Common myeloid progenitor, CD34-positive (primary cell): ENCODE data around the gene LPAR5.
"Not testable (repeated sequence)": the region's sequence is repeated elsewhere in the genome, so short reads cannot be mapped to it uniquely, and the experiment has no call there.

ENCODE experiments used
- CTCF ChIA-PET: fragments of 350-600 bp; sonication (Branson Sonifier 250); formaldehyde crosslinking; loops from one replicate; lab custom pipeline; 2021; ENCODE audit warnings: antibody characterized with exemption; lab: Charles Lee
- POLR2A ChIA-PET: fragments of 350-600 bp; sonication (Branson Sonifier 250); formaldehyde crosslinking; loops from one replicate; lab custom pipeline; 2021; ENCODE audit warnings: antibody characterized with exemption; lab: Charles Lee
- DNase-seq, 3 donors: peaks; one replicate each; pipeline versions ENCODE4 v3.0.0 to v3.0.0-alpha.2; 2013
- H3K27ac ChIP-seq, 2 experiments: 1 replicate in 1 of 2; 2 replicates in 1 of 2; pipeline ENCODE4 v1.7.0; 2013; ENCODE audit warnings: inconsistent platforms in 2 of 2, low read length in 2 of 2, mild to moderate bottlenecking in 2 of 2, low read depth in 1 of 2, moderate library complexity in 1 of 2; ENCODE audit not compliant: severe bottlenecking in 2 of 2, insufficient read depth in 1 of 2, poor library complexity in 1 of 2
- H3K27me3 ChIP-seq, 5 experiments: replicated peaks in 2 of 5; 1 replicate in 3 of 5; 2 replicates in 2 of 5; pipeline versions ENCODE4 v1.6.1 to v1.7.0; 2013; ENCODE audit warnings: low read length in 4 of 5, mild to moderate bottlenecking in 2 of 5, moderate library complexity in 2 of 5, inconsistent platforms in 1 of 5; ENCODE audit not compliant: insufficient read depth in 5 of 5, control insufficient read depth in 4 of 5
- H3K36me3 ChIP-seq, 4 experiments: 1 replicate in 2 of 4; 2 replicates in 2 of 4; pipeline versions ENCODE4 v1.6.1 to v1.7.0; 2013; ENCODE audit warnings: low read length in 3 of 4, control low read depth in 1 of 4, mild to moderate bottlenecking in 1 of 4; ENCODE audit not compliant: control insufficient read depth in 4 of 4, insufficient read depth in 4 of 4
- H3K4me1 ChIP-seq, 4 experiments: 1 replicate in 3 of 4; 2 replicates in 1 of 4; pipeline versions ENCODE4 v1.6.1 to v1.7.1; 2013; ENCODE audit warnings: low read length in 3 of 4, mild to moderate bottlenecking in 3 of 4, control low read depth in 1 of 4, inconsistent platforms in 1 of 4, moderate library complexity in 1 of 4; ENCODE audit not compliant: control insufficient read depth in 4 of 4, insufficient read depth in 4 of 4; ENCODE audit errors: control extremely low read depth in 1 of 4
- H3K4me3 ChIP-seq, 7 experiments: 1 replicate in 4 of 7; 2 replicates in 3 of 7; pipeline versions ENCODE4 v1.5.1 to v1.7.0; 2013; ENCODE audit warnings: mild to moderate bottlenecking in 7 of 7, low read length in 6 of 7, moderate library complexity in 6 of 7, inconsistent platforms in 2 of 7, low read depth in 2 of 7, control low read depth in 1 of 7; ENCODE audit not compliant: insufficient read depth in 4 of 7, control insufficient read depth in 1 of 7; ENCODE audit errors: extremely low read depth in 1 of 7
- H3K9me3 ChIP-seq, 5 experiments: 1 replicate in 4 of 5; 2 replicates in 1 of 5; pipeline versions ENCODE4 v1.6.1 to v1.7.1; 2013; ENCODE audit warnings: low read length in 4 of 5, mild to moderate bottlenecking in 2 of 5, inconsistent platforms in 1 of 5, low read depth in 1 of 5, moderate library complexity in 1 of 5; ENCODE audit not compliant: control insufficient read depth in 4 of 5, insufficient read depth in 2 of 5; ENCODE audit errors: control extremely low read depth in 1 of 5
- WGBS: methylation state at CpG from one replicate; pipeline ENCODE4 v1.1.5; 2013; ENCODE audit not compliant: insufficient coverage; 5-methylcytosine and 5-hydroxymethylcytosine counted together

The LPAR5 gene

DNA sequence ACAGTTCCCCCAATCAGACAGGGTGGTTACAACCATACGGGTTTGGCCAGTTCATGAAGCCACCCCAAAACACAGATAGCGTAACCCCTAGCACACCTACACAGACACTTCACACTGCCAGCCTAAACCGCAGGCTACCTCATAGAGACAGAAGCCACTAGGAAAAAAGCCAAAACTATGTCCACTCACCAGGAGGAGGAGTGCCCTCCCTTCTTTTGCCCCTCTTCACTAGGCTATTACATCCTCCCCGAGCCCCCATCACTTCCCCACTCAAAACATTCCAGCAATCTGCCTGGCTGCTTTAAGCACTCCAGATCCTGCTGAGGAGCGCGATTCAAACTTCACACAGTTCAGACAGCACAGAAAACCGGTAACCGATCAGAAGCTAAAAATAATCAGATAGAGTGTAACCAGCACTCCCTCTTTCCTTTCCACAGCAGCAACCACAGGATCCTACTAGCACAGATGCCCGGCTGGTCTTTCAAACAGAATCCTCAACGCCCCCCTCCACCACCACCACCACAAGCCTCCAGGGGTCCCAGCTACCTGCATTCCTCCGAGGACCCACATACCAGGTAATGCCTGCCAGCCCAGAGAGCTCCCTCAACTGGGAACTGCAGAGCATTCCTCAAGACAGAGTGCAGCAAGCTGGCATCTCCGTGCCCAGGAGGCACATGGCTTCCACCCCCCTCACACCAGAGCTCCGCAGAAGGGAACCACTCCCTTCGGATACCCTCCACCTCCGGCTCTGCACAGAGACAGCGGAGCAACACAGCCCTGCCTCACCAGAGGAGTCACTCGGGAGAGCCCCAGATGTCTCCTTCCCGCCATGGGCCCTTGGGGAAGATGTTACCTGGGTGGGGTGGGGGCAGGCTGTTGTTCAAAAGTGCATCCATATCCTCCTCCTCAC lies 30.1 kb downstream of the LPAR5 start:
- Histone ChIP-seq H3K4me3 (peak overlapping the region; percentile 69 to 96 (median 82)), H3K27me3 (no peaks in the 10 kb centered on the region), H3K9me3 (no peaks in the 10 kb centered on the region), H3K36me3 (peaks cover 16 to 47% (median 22%) of the 10 kb centered on the region in 4 experiments), H3K27ac (peak overlapping the region; percentile 29 to 83), H3K4me1 (peaks cover 24 to 64% (median 54%) of the 10 kb centered on the region in 4 experiments)
- WGBS = 5% methylated on average over 12 of the region's 18 CpGs
- ChIA-PET CTCF (interaction anchor here (0.8 to 2.8 kb wide), 8 partner anchors 14 to 87 kb away, joined by 3 to 11 read pairs (median 4); partner anchors contain the start of gene NOP2), POLR2A (interaction anchor here (0.5 to 2.0 kb wide), 4 partner anchors 10 to 131 kb away, joined by 3 to 6 read pairs (median 4); partner anchors contain the start of gene NOP2)
- peak in 1 of 3 donors; percentile 27 for DNase-seq

DNA sequence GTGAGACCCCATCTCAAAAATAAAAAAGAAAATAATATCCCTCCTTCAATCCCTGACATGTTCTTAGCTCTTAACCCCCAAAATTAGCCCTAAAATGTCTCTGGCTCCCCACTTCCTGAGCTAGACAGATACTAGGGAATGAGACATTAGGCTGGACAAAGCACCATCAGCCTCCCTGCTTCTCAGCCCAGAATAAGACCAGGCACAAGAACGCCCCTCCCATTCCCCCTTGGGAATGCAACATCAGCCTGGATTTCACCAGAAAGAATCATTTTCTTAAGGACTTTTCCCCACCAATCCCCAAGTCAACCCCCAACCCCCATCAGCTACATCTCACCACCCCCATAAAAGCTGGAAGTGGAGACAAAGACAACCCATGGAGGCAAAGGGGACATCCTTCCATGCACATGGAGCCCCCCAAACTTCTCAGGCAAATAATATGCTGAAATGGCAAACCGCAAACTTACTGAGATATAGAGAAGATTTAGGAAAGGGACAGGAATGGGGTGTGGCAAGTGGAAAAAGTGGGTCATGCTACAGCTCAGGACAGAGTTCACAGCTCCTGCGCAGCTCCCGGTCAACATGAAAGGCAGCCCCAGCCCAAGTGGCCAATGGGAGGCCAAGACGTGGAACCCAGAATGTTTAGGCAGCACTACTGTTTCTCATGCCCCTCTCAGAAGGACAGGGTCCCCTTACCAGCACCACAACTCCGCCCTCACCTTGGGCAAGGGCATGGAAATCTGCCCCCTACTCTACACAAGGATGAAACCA lies 31.3 kb downstream of the LPAR5 start:
- H3K4me3 ChIP-seq = peak overlapping the region in 6 of 7 experiments; percentile 69 to 96 (median 81)

DNA sequence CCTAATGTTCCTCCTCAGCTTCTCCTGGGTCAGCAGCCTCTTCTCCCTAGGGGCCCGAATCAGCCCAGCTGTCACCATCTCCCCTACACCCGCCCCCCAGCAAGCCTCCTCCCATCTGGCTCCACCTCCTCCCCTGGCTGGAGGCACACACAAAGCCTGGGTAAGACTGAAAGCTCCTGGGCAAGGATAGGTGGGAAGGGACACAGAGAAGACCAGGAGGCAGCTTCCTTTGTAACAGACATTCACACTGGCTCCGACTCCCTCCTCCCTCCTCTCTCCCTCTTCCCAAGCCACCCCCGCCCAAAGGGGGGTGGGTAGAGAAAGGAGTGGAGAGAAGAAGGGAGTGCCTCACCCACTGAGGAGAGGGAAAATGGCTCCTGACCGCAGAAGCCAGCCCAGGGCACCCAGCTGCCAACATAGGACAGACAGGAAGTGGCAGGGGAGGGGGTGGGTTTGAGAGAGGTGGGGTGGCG lies 32.6 kb downstream of the LPAR5 start:
- ChIA-PET POLR2A (interaction anchor here (0.5 to 1.6 kb wide), 4 partner anchors 9 to 68 kb away, joined by 3 to 5 read pairs (median 4); partner anchors contain the start of gene NOP2), CTCF (interaction anchor here (0.6 to 2.1 kb wide), 15 partner anchors 8 to 245 kb away, joined by 3 to 5 read pairs (median 4); no protein-coding TSS in a partner anchor)
- Histone ChIP-seq H3K4me3 (peak overlapping the region in 5 of 7 experiments; percentile 32 to 90 (median 49)), H3K4me1 (peaks cover 24 to 54% (median 49%) of the 10 kb centered on the region in 4 experiments), H3K27me3 (no peaks in the 10 kb centered on the region), H3K36me3 (peaks cover 29 to 69% (median 40%) of the 10 kb centered on the region in 4 experiments), H3K27ac (peak overlapping the region; percentile 47 to 68), H3K9me3 (no peaks in the 10 kb centered on the region)
- DNase-seq = peak in 1 of 3 donors; percentile 48
- 0% methylated on average over 1 of the region's 6 CpGs for WGBS

More for the DNA sequence above, 31.3 kb downstream of the LPAR5 start:
- peaks cover 24 to 61% (median 52%) of the 10 kb centered on the region in 4 experiments for H3K4me1 ChIP-seq
- no peaks in the 10 kb centered on the region for H3K27me3 ChIP-seq
- ChIA-PET CTCF (interaction anchor here (0.8 to 2.8 kb wide), 13 partner anchors 10 to 80 kb away, joined by 3 to 11 read pairs (median 5); partner anchors contain the start of gene NOP2), POLR2A (interaction anchor here (0.7 to 2.0 kb wide), 3 partner anchors 9 to 37 kb away, joined by 3 to 4 read pairs (median 4); partner anchors contain the start of gene NOP2)
- H3K27ac ChIP-seq = peak overlapping the region; percentile 1 to 83
- no peak for DNase-seq
- WGBS = 96% methylated on average over 4 of the region's 6 CpGs
- H3K36me3 ChIP-seq = peaks cover 23 to 59% (median 32%) of the 10 kb centered on the region in 4 experiments
- no peaks in the 10 kb centered on the region for H3K9me3 ChIP-seq

DNA sequence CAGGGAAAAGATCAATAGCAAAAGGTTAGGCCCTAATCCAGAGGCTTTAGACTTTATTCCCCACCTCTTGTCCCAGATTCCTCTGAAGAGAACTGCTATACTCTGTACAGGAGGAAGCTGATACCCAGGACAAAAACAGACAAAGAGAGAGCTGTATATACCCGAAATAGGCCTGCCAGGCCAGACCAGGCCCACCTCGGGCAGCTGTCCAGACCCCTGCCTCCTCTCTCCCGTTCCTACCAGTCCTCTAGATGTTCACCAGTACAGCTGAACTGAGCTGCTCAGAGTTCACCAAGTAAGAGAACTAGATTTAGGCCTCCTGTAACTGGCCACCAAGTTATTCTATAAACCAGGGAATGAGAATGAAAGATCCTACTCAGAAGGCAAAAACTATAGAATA lies 33.2 kb downstream of the LPAR5 start:
- Histone ChIP-seq H3K36me3 (peaks cover 34 to 75% (median 45%) of the 10 kb centered on the region in 4 experiments), H3K4me1 (peaks cover 24 to 48% (median 43%) of the 10 kb centered on the region in 4 experiments), H3K27me3 (no peaks in the 10 kb centered on the region), H3K27ac (peak overlapping the region; percentile 36 to 68), H3K4me3 (peak overlapping the region in 5 of 7 experiments; percentile 32 to 90 (median 49)), H3K9me3 (no peaks in the 10 kb centered on the region)
- 70% methylated on average over 3 of the region's 3 CpGs for WGBS
- ChIA-PET CTCF (interaction anchor here (0.6 to 2.1 kb wide), 12 partner anchors 9 to 246 kb away, joined by 3 to 5 read pairs (median 4); no protein-coding TSS in a partner anchor), POLR2A (interaction anchor here (0.8 to 1.6 kb wide), 2 partner anchors 34 to 68 kb away, joined by 3 to 5 read pairs; partner anchors contain the start of gene NOP2)
- DNase-seq = no peak

DNA sequence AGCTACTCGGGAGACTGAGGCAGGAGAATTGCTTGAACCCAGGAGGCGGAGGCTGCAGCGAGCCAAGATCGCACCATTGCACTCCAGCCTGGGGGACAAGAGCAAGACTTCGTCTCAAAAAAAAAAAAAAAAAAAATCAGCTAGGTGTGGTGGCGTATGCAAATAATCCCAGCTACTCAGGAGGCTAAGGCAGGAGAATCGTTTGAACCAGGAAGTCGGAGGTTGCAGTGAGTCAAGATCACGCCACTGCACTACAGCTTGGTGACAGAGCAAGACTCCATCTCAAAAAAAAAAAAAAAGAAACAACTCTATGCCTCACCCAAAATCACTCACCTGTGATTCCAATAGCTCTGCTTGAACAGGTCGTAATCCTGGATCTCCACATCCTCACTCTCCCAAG lies 40.1 kb downstream of the LPAR5 start:
- not testable (repeated sequence) for DNase-seq, H3K9me3 ChIP-seq, H3K4me1 ChIP-seq, H3K27me3 ChIP-seq, H3K4me3 ChIP-seq, H3K27ac ChIP-seq
- POLR2A ChIA-PET = interaction anchor here (1.2 to 1.3 kb wide), 3 partner anchors 9 to 12 kb away, joined by 3 to 5 read pairs (median 3); no protein-coding TSS in a partner anchor
- CTCF ChIA-PET = interaction anchor here (0.7 to 1.9 kb wide), 7 partner anchors 10 to 32 kb away, joined by 4 to 7 read pairs (median 4); no protein-coding TSS in a partner anchor
- peaks cover 43 to 90% (median 68%) of the 10 kb centered on the region in 4 experiments for H3K36me3 ChIP-seq
- WGBS = 100% methylated on average over 3 of the region's 10 CpGs

DNA sequence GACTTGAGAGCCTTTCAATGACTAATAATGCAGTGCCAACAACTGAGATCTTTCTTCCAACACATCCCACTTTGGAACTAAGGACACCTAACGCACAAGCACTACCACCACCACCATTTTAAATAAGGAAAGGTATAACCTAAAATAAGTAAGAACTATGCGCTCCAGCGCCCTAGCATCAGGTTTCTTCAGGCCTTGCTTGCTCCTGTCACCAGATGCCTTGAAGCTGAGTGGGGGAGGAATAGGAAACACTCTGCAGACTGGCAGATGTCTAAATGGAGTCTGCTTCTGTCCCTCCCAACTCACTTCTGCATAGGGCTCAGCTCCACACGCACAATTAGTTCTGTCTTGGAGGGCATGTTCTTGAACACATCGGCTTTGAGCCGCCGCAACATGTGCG lies 43.7 kb downstream of the LPAR5 start:
- no peak overlapping the region for H3K27ac ChIP-seq
- H3K36me3 ChIP-seq = peaks cover 33 to 92% (median 68%) of the 10 kb centered on the region in 4 experiments

More for the DNA sequence above, 43.7 kb downstream of the LPAR5 start:
- no peak for DNase-seq
- Histone ChIP-seq H3K27me3 (no peaks in the 10 kb centered on the region), H3K4me1 (no peaks in the 10 kb centered on the region), H3K9me3 (no peaks in the 10 kb centered on the region), H3K4me3 (no peak overlapping the region)
- ChIA-PET POLR2A (no interaction called here), CTCF (interaction anchor here (0.8 to 2.6 kb wide), 5 partner anchors 10 to 54 kb away, joined by 3 to 7 read pairs (median 5); no protein-coding TSS in a partner anchor)
- WGBS = 82% methylated on average over 5 of the region's 8 CpGs
